ENCODE measurements around the gene L3MBTL3. TPM values are rescaled to one million over a fixed set of nuclear protein-coding genes. Genes with fewer than 3 reads are reported as not detected.
"Not testable (repeated sequence)": the region's sequence is repeated elsewhere in the genome, so short reads cannot be mapped to it uniquely, and the experiment has no call there.

The L3MBTL3 gene
- total and polyA plus RNA-seq, 4 experiments from 2014 or later: 2.6 to 44.1 (median 24.3) TPM

GRCh38 chr6:130140084-130140483, 121.7 kb downstream of the L3MBTL3 start:
- CTCF ChIA-PET (ENCODE audit: partially characterized antibody): interaction anchor here (0.9 to 3.5 kb wide), 6 partner anchors 8 to 142 kb away, joined by 3 to 13 read pairs (median 4); partner anchors contain the start of gene SAMD3
- Mint-ChIP-seq H3K4me1 (peaks cover 47 to 65% (median 57%) of the 10 kb centered on the region in 4 donors), H3K36me3 (peaks cover 67 to 76% of the 10 kb centered on the region in 2 donors), H3K9me3 (peaks cover 0 to 4% (median 0%) of the 10 kb centered on the region in 8 donors), H3K27ac (peak overlapping the region in 2 of 7 donors; percentile 65 to 93), H3K4me3 (no peak overlapping the region), H3K27me3 (no peaks in the 10 kb centered on the region)
- POLR2A ChIA-PET (ENCODE audit: partially characterized antibody): no interaction called here
- Histone ChIP-seq H3K4me1 (ENCODE audit: insufficient read depth, low read length) (peaks cover 50% of the 10 kb centered on the region), H3K4me3 (ENCODE audit: low read length in 2 of 2) (no peak overlapping the region), H3K27ac (ENCODE audit: low read depth, low read length) (no peak overlapping the region), H3K36me3 (ENCODE audit: insufficient read depth, low read length) (peaks cover 15% of the 10 kb centered on the region), H3K9me3 (ENCODE audit: control insufficient read depth in 1 of 2, low read length in 2 of 2) (no peaks in the 10 kb centered on the region), H3K27me3 (ENCODE audit: insufficient read depth, low read length) (no peaks in the 10 kb centered on the region)
- intact Hi-C loops (cut with micrococcal nuclease): no loop called here
- no peak for DNase-seq

GRCh38 chr6:130143709-130144108, 125.3 kb downstream of the L3MBTL3 start:
- DNase-seq: no peak
- H3K4me3 Mint-ChIP-seq: no peak overlapping the region
- no peaks in the 10 kb centered on the region for H3K27me3 ChIP-seq (ENCODE audit: insufficient read depth, low read length)
- ChIA-PET CTCF (ENCODE audit: partially characterized antibody) (interaction anchor here (3.1 kb wide), 1 partner anchor 138 kb away, joined by 9 read pairs; no protein-coding TSS in a partner anchor), POLR2A (ENCODE audit: partially characterized antibody) (interaction anchor here (1.8 kb wide), 1 partner anchor 9 kb away, joined by 4 read pairs; no protein-coding TSS in a partner anchor)
- H3K27me3 Mint-ChIP-seq: no peaks in the 10 kb centered on the region
- H3K36me3 Mint-ChIP-seq: peaks cover 74 to 80% of the 10 kb centered on the region in 2 donors
- no peak overlapping the region for H3K4me3 ChIP-seq (ENCODE audit: low read length in 2 of 2)
- peak overlapping the region in 3 of 7 donors; percentile 8 to 53 (median 30) for H3K27ac Mint-ChIP-seq
- H3K9me3 ChIP-seq (ENCODE audit: control insufficient read depth in 1 of 2, low read length in 2 of 2): no peaks in the 10 kb centered on the region
- H3K36me3 ChIP-seq (ENCODE audit: insufficient read depth, low read length): peaks cover 15% of the 10 kb centered on the region
- no peak overlapping the region for H3K27ac ChIP-seq (ENCODE audit: low read depth, low read length)
- H3K4me1 ChIP-seq (ENCODE audit: insufficient read depth, low read length): peaks cover 21% of the 10 kb centered on the region
- intact Hi-C loops (cut with micrococcal nuclease): no loop called here
- H3K4me1 Mint-ChIP-seq: peaks cover 27 to 48% (median 34%) of the 10 kb centered on the region in 4 donors
- peaks cover 0 to 2% (median 0%) of the 10 kb centered on the region in 8 donors for H3K9me3 Mint-ChIP-seq

GRCh38 chr6:130147111-130147510, 128.7 kb downstream of the L3MBTL3 start:
- ChIA-PET POLR2A (ENCODE audit: partially characterized antibody) (no interaction called here), CTCF (ENCODE audit: partially characterized antibody) (interaction anchor here (2.6 to 4.0 kb wide), 2 partner anchors 76 to 134 kb away, joined by 8 to 26 read pairs; partner anchors contain the start of gene SAMD3)
- Histone ChIP-seq H3K4me3 (ENCODE audit: low read length in 2 of 2) (no peak overlapping the region), H3K4me1 (ENCODE audit: insufficient read depth, low read length) (no peaks in the 10 kb centered on the region), H3K27me3 (ENCODE audit: insufficient read depth, low read length) (no peaks in the 10 kb centered on the region), H3K9me3 (ENCODE audit: control insufficient read depth in 1 of 2, low read length in 2 of 2) (no peaks in the 10 kb centered on the region), H3K36me3 (ENCODE audit: insufficient read depth, low read length) (peaks cover 15% of the 10 kb centered on the region), H3K27ac (ENCODE audit: low read depth, low read length) (no peak overlapping the region)
- peaks cover 74 to 77% of the 10 kb centered on the region in 2 donors for H3K36me3 Mint-ChIP-seq
- H3K4me1 Mint-ChIP-seq: peaks cover 10 to 27% (median 14%) of the 10 kb centered on the region in 4 donors
- intact Hi-C loops (cut with micrococcal nuclease): no loop called here
- H3K4me3 Mint-ChIP-seq: no peak overlapping the region
- H3K27ac Mint-ChIP-seq: peak overlapping the region in 5 of 7 donors; percentile 23 to 87 (median 61)
- H3K9me3 Mint-ChIP-seq: peaks cover 0 to 2% (median 0%) of the 10 kb centered on the region in 8 donors
- H3K27me3 Mint-ChIP-seq: no peaks in the 10 kb centered on the region
- DNase-seq: no peak

DNA sequence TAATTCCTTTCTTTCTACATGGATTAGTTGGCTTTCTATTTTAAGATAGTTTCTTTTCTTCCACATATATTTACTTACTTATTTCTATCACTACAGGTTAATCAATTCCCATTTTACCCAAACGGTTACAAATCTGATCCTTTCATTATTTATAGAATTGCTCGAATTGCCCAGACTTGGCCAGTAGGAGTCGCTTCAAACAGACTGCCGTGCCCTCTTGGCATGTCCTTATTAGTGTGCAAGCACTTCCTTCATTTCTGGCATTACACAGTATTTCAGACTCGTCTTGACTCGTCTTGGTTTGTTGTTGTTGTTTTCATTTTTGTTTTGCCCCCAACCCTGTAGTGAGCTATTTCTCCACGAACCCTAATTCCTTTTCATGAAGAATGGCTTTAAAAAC, 129.8 kb downstream of the L3MBTL3 start:
- peak overlapping the region in 6 of 7 donors; percentile 24 to 83 (median 70) for H3K27ac Mint-ChIP-seq
- peak in 1 of 5 donors; percentile 16 for DNase-seq
- peak overlapping the region in 1 of 8 donors; percentile 0 for H3K4me3 Mint-ChIP-seq

DNA sequence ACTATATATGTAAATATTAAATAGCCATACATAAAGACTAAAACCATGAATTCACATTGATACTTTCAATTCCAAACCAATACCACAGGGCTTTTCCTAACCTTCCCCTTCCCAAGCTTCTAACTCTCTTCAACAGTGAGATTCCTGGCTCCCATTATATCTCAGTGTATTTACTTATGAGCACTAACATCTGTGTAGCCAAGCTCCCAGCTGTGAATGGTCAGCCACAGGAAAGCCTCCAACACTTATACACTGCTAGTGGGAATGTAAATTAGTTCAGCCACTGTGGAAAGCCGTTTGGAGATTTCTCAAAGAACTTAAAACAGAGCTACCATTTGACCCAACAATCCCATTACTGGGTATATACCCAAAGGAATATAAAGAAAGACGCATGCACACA, 130.6 kb downstream of the L3MBTL3 start:
- ChIA-PET CTCF (ENCODE audit: partially characterized antibody) (interaction anchor here (1.0 to 4.0 kb wide), 8 partner anchors 10 to 142 kb away, joined by 3 to 26 read pairs (median 4); partner anchors contain the start of gene SAMD3), POLR2A (ENCODE audit: partially characterized antibody) (interaction anchor here (1.1 kb wide), 1 partner anchor 16 kb away, joined by 3 read pairs; no protein-coding TSS in a partner anchor)
- H3K9me3 ChIP-seq (ENCODE audit: control insufficient read depth in 1 of 2, low read length in 2 of 2); H3K36me3 ChIP-seq (ENCODE audit: insufficient read depth, low read length); H3K27ac ChIP-seq (ENCODE audit: low read depth, low read length); H3K4me3 Mint-ChIP-seq; H3K27me3 Mint-ChIP-seq; DNase-seq; H3K4me3 ChIP-seq (ENCODE audit: low read length in 2 of 2); H3K9me3 Mint-ChIP-seq; intact Hi-C loops (cut with micrococcal nuclease); H3K4me1 ChIP-seq (ENCODE audit: insufficient read depth, low read length); H3K27me3 ChIP-seq (ENCODE audit: insufficient read depth, low read length): not testable (repeated sequence)
- Mint-ChIP-seq H3K4me1 (peaks cover 5 to 17% (median 9%) of the 10 kb centered on the region in 4 donors), H3K36me3 (peaks cover 57 to 64% of the 10 kb centered on the region in 2 donors), H3K27ac (peak overlapping the region in 1 of 7 donors; percentile 23)

More for the DNA sequence above, 129.8 kb downstream of the L3MBTL3 start:
- Mint-ChIP-seq H3K9me3 (no peaks in the 10 kb centered on the region), H3K27me3 (no peaks in the 10 kb centered on the region), H3K4me1 (peaks cover 7 to 22% (median 9%) of the 10 kb centered on the region in 4 donors), H3K36me3 (peaks cover 65 to 71% of the 10 kb centered on the region in 2 donors)
- Histone ChIP-seq H3K9me3 (ENCODE audit: control insufficient read depth in 1 of 2, low read length in 2 of 2) (no peaks in the 10 kb centered on the region), H3K27me3 (ENCODE audit: insufficient read depth, low read length) (no peaks in the 10 kb centered on the region), H3K27ac (ENCODE audit: low read depth, low read length) (no peak overlapping the region), H3K36me3 (ENCODE audit: insufficient read depth, low read length) (peaks cover 11% of the 10 kb centered on the region), H3K4me3 (ENCODE audit: low read length in 2 of 2) (no peak overlapping the region), H3K4me1 (ENCODE audit: insufficient read depth, low read length) (no peaks in the 10 kb centered on the region)
- ChIA-PET CTCF (ENCODE audit: partially characterized antibody) (interaction anchor here (1.0 to 4.0 kb wide), 6 partner anchors 9 to 143 kb away, joined by 3 to 26 read pairs (median 4); partner anchors contain the start of gene SAMD3), POLR2A (ENCODE audit: partially characterized antibody) (no interaction called here)
- intact Hi-C loops (cut with micrococcal nuclease): loop anchor here (1.0 kb wide), 1 partner anchor 134 kb away; no protein-coding TSS in a partner anchor

DNA sequence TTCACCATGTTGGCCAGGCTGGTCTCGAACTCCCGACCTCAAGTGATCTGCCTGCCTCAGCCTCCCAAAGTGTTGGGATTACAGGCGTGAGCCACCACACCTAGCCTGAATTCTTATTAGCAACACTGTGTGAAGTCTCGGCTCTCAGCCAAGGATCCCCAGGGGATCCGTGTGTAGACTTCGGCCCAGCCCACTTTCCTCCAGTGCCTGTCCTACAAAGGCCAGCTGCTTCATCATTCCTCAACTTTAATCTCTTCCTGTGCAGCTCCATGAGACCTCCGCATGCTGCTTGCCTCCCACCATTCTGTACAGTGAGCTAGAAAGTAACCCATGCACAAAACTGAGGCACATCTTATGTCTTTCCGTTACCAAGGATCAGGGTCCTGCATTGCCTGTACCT, 132.5 kb downstream of the L3MBTL3 start:
- CTCF ChIA-PET (ENCODE audit: partially characterized antibody): interaction anchor here (1.1 to 4.0 kb wide), 4 partner anchors 11 to 130 kb away, joined by 3 to 26 read pairs (median 4); no protein-coding TSS in a partner anchor
- POLR2A ChIA-PET (ENCODE audit: partially characterized antibody): interaction anchor here (1.1 to 1.4 kb wide), 3 partner anchors 13 to 19 kb away, joined by 3 to 4 read pairs (median 4); no protein-coding TSS in a partner anchor
- no peaks in the 10 kb centered on the region for H3K9me3 Mint-ChIP-seq
- H3K36me3 Mint-ChIP-seq: peaks cover 52 to 59% of the 10 kb centered on the region in 2 donors
- intact Hi-C loops (cut with micrococcal nuclease): no loop called here
- Histone ChIP-seq H3K36me3 (ENCODE audit: insufficient read depth, low read length) (peaks cover 5% of the 10 kb centered on the region), H3K9me3 (ENCODE audit: control insufficient read depth in 1 of 2, low read length in 2 of 2) (no peaks in the 10 kb centered on the region), H3K27me3 (ENCODE audit: insufficient read depth, low read length) (no peaks in the 10 kb centered on the region), H3K4me1 (ENCODE audit: insufficient read depth, low read length) (no peaks in the 10 kb centered on the region), H3K27ac (ENCODE audit: low read depth, low read length) (no peak overlapping the region), H3K4me3 (ENCODE audit: low read length in 2 of 2) (no peak overlapping the region)
- peaks cover 5 to 16% (median 9%) of the 10 kb centered on the region in 4 donors for H3K4me1 Mint-ChIP-seq
- H3K4me3 Mint-ChIP-seq: no peak overlapping the region
- no peaks in the 10 kb centered on the region for H3K27me3 Mint-ChIP-seq
- peak overlapping the region in 1 of 7 donors; percentile 70 for H3K27ac Mint-ChIP-seq
- DNase-seq: no peak

DNA sequence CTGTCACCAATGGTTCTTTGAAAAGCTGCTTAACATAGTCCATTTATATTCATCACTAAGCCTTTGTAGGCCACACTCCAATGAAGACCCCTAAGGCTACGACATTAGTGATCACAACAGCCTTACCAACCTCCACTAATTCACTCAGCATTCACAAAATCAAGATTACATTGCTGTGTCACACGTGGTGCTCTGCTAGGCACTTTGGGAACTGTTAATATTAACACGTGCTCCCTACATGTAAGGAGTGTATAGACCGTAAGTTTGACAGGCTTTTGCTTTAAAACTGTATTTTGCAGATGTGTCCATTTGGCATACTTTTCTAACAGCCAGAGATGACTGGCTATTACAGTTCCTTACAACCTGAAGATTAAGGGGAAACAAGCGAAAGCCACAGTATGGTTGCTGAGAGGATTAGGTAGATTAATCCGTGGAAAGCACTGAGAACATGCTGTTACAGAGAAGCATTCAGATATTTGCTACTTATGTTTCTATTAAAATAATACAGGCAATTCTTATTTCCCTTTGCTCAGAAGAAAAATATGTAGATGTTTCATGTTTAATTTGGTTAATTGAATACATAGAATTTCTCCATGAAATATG, 134.6 kb downstream of the L3MBTL3 start:
- intact Hi-C loops (cut with micrococcal nuclease): no loop called here
- no peak overlapping the region for H3K4me3 Mint-ChIP-seq
- H3K4me1 Mint-ChIP-seq: peaks cover 3 to 8% (median 6%) of the 10 kb centered on the region in 4 donors
- H3K27me3 Mint-ChIP-seq: no peaks in the 10 kb centered on the region
- H3K36me3 Mint-ChIP-seq: peaks cover 44 to 47% of the 10 kb centered on the region in 2 donors
- H3K4me3 ChIP-seq (ENCODE audit: low read length in 2 of 2): no peak overlapping the region
- CTCF ChIA-PET (ENCODE audit: partially characterized antibody): interaction anchor here (2.1 kb wide), 1 partner anchor 50 kb away, joined by 5 read pairs; no protein-coding TSS in a partner anchor
- peaks cover 0 to under 1% (median 0%) of the 10 kb centered on the region in 8 donors for H3K9me3 Mint-ChIP-seq
- H3K27me3 ChIP-seq (ENCODE audit: insufficient read depth, low read length): no peaks in the 10 kb centered on the region
- no peak overlapping the region for H3K27ac ChIP-seq (ENCODE audit: low read depth, low read length)
- H3K36me3 ChIP-seq (ENCODE audit: insufficient read depth, low read length): peaks cover 5% of the 10 kb centered on the region
- POLR2A ChIA-PET (ENCODE audit: partially characterized antibody): interaction anchor here (0.7 kb wide), 1 partner anchor 9 kb away, joined by 3 read pairs; no protein-coding TSS in a partner anchor
- H3K4me1 ChIP-seq (ENCODE audit: insufficient read depth, low read length): no peaks in the 10 kb centered on the region
- H3K27ac Mint-ChIP-seq: peak overlapping the region in 1 of 7 donors; percentile 8
- DNase-seq: no peak
- no peaks in the 10 kb centered on the region for H3K9me3 ChIP-seq (ENCODE audit: control insufficient read depth in 1 of 2, low read length in 2 of 2)
